HAP-1 (cell line): ENCODE measurements around the gene AUH.

Experiments
- DNase-seq, 2 experiments: peaks; one replicate each; pipeline ENCODE4 v3.0.0-alpha.2; 2016 to 2020; ENCODE audit warnings: low spot score in 2 of 2
- H3K27me3 ChIP-seq: fragments of 250-450 bp; sonication (Bioruptor Pico); 2 replicates; pipeline ENCODE4 v1.5.1; 2020; ENCODE audit warnings: low read depth, mild to moderate bottlenecking, moderate library complexity
- H3K36me3 ChIP-seq: fragments of 250-450 bp; sonication (Bioruptor Pico); replicated peaks from 2 replicates; pipeline ENCODE4 v1.5.1; 2020; ENCODE audit warnings: mild to moderate bottlenecking
- H3K4me1 ChIP-seq: fragments of 250-450 bp; sonication (Bioruptor Pico); 2 replicates; pipeline ENCODE4 v1.5.1; 2020; ENCODE audit warnings: mild to moderate bottlenecking
- H3K4me3 ChIP-seq: fragments of 250-450 bp; sonication (Bioruptor Pico); 2 replicates; pipeline ENCODE4 v1.5.1; 2020; ENCODE audit warnings: mild to moderate bottlenecking, moderate library complexity
- H3K9me3 ChIP-seq: fragments of 250-450 bp; sonication (Bioruptor Pico); 2 replicates; pipeline ENCODE4 v1.5.1; 2020; ENCODE audit warnings: mild to moderate bottlenecking, moderate library complexity
- in situ Hi-C: fragments of 300-500 bp; cut with MboI; formaldehyde crosslinking; loops from 3 replicates; pipeline ENCODE4 v1.14.3; 2020; ENCODE audit warnings: low sequenced_read_pairs, inconsistent platforms, mixed read lengths

Gene AUH, protein sequence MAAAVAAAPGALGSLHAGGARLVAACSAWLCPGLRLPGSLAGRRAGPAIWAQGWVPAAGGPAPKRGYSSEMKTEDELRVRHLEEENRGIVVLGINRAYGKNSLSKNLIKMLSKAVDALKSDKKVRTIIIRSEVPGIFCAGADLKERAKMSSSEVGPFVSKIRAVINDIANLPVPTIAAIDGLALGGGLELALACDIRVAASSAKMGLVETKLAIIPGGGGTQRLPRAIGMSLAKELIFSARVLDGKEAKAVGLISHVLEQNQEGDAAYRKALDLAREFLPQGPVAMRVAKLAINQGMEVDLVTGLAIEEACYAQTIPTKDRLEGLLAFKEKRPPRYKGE

DNA sequence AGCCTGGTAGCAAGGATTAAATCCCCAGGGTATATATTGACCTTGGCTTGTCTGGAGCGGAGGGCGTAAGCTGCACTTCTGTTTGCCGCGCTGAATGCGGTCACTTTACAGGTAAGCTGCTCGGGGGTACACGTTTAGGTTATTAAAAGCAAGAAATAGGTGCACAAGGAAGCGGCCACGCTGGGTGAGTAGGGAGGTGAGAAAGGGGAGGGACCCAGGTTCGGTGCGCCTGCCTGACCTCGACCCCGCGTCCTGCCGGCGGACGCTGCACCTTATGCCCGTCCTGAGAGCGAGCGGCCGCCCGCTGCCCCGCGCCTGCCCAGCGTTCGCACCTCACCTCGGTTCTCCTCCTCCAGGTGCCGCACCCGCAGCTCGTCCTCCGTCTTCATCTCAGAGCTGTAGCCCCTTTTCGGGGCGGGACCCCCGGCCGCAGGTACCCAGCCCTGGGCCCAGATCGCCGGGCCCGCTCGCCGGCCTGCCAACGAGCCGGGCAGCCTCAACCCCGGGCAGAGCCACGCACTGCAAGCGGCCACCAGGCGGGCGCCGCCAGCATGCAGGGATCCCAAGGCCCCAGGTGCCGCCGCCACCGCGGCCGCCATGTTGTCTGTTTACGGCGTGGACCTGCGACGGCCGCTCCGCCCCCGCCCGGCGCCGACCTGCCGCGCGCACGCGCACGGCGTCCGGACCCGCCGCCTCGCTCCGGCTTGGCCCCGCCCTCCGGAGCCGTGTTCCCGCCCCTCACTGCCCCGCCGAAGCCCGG lies at the start of gene AUH:
Gene AUH (minus strand): TSS at position 628 of the 760 bp plus-strand sequence. CDS start 29 bp downstream, at position 599.
- peak; percentile 89 to 90 for DNase-seq
- Histone ChIP-seq H3K36me3 (peaks cover 9% of the 10 kb centered on the region), H3K9me3 (peaks cover 5% of the 10 kb centered on the region; the same call in 1 of the 2 replicates), H3K27me3 (no peaks in the 10 kb centered on the region), H3K4me1 (peaks cover 9% of the 10 kb centered on the region), H3K4me3 (peak within 1 kb of the TSS; percentile 88)
- in situ Hi-C loops = no loop called here

DNA sequence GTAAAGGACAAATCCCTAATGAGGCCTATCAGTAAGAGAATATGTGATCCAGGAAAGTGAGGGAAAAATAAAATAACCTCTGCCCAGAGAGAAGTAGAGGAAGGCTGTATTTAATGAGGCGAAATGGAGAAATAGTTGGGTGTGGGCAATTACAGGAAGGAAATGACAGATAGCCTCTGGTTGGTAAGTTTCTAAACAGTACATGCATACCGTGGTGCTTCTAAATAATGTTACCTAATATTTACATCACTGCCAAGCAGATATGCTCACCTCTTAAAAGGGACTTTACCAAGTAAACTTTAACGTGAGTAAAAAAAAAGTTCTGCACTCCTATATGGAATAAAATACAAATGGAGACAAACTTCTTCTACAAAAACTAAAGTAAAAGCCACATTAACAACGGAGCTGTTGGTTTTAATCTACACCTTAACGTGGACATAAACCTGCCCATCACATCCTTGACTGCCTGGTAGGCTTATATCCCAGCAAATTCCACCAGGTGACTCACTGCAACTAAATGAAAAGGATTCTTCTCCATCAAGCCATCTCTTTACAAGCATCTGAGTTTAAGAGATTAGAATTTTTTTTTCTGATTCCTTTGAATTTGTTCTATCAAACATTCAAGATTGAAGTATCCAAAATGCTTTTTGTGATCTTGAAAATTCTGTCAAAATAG lies 49.5 kb upstream of the AUH start:
- no peak for DNase-seq
- Histone ChIP-seq H3K27me3 (no peaks in the 10 kb centered on the region), H3K4me3 (no peak overlapping the region), H3K4me1 (no peaks in the 10 kb centered on the region), H3K9me3 (no peaks in the 10 kb centered on the region), H3K36me3 (0 out of 2 replicates have a peak, but pooled peaks cover 4% of the 10 kb centered on the region)
- in situ Hi-C loops = loop anchor here (25.0 kb wide), 1 partner anchor 499 kb away; no protein-coding TSS in a partner anchor

DNA sequence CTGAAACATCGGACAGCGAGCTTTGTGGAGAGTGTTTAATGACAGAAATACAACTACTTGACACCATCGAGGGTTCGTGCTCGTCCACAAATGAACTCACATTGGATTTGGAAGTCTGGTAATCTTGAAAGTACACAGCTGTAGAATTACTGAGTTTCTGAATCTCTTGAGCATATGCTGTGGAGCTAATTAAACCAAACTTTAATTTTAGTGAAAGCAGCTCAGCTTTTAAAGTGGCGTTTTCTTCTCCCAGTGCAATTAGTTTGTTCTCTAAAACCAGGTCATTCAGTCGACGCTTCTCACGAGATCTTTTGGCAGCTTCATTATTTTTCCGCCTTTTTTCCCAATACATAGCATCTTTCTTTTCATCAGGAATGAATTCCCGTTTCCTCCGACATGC lies 48.4 kb upstream of the AUH start:
- Histone ChIP-seq H3K9me3 (no peaks in the 10 kb centered on the region), H3K4me1 (no peaks in the 10 kb centered on the region), H3K4me3 (no peak overlapping the region), H3K27me3 (no peaks in the 10 kb centered on the region), H3K36me3 (0 out of 2 replicates have a peak, but pooled peaks cover 4% of the 10 kb centered on the region)
- no peak for DNase-seq
- in situ Hi-C loops = loop anchor here (25.0 kb wide), 1 partner anchor 498 kb away; no protein-coding TSS in a partner anchor

DNA sequence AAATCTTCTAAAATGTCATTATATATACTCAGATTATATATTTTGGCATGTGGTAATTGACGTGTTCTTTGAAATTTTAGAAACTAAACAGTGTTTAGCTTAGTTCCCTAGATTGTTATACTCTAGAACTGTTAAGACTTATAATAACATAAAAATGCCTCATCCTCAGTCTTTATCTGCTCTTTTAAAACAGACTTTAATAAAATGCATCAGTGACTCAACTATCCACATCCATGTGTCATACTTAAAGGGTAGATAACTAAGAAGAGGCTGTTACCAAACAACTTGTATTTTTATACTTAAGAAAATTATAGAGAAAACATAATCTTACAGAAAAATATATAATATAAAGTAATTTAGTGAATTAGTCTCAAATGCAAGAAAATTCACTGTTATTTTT lies 46.8 kb upstream of the AUH start:
- Histone ChIP-seq H3K27me3 (no peaks in the 10 kb centered on the region), H3K36me3 (0 out of 2 replicates have a peak, but pooled peaks cover 4% of the 10 kb centered on the region), H3K4me3 (no peak overlapping the region), H3K9me3 (no peaks in the 10 kb centered on the region), H3K4me1 (no peaks in the 10 kb centered on the region)
- in situ Hi-C loops = loop anchor here (25.0 kb wide), 1 partner anchor 496 kb away; no protein-coding TSS in a partner anchor
- no peak for DNase-seq

DNA sequence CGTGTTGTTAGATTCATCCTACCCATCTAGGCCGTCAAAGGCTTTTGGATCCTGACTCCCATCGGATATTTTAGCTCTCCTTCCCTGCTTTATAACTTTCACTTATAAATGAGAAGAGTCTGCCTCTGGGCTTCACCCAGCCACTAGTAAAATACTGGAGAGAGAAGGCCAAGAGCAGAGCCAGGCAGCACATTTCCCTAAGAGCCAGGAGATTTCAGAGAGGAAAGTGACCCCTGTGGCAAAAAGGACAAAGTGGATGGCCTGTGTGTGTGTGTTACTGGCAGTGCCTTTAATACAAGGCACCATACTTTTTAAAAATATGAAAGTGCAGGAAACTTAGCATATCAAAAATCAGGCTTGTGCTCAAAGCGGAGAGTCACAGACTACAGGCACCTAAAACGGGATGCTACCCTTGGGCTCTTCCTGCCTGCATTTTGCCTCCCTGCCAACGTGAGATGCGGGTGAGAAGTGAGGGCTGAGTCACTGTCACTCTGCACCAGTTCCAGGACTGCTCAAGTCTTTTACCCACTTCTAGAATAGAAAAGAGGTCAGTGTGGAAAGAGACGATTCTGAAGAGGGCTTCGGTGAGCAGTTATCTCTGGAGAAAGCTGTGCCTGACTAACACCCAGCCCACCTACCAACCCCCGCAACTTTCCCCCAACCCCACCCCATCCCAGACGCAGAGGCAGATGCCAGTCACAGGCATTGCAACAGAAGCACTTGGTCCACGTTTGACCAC lies 46.0 kb upstream of the AUH start:
- H3K4me3 ChIP-seq = no peak overlapping the region
- H3K4me1 ChIP-seq = no peaks in the 10 kb centered on the region
- no peaks in the 10 kb centered on the region for H3K9me3 ChIP-seq
- in situ Hi-C loops = loop anchor here (25.0 kb wide), 1 partner anchor 495 kb away; no protein-coding TSS in a partner anchor
- no peak for DNase-seq
- H3K27me3 ChIP-seq = no peaks in the 10 kb centered on the region
- H3K36me3 ChIP-seq = 0 out of 2 replicates have a peak, but pooled peaks cover 4% of the 10 kb centered on the region

DNA sequence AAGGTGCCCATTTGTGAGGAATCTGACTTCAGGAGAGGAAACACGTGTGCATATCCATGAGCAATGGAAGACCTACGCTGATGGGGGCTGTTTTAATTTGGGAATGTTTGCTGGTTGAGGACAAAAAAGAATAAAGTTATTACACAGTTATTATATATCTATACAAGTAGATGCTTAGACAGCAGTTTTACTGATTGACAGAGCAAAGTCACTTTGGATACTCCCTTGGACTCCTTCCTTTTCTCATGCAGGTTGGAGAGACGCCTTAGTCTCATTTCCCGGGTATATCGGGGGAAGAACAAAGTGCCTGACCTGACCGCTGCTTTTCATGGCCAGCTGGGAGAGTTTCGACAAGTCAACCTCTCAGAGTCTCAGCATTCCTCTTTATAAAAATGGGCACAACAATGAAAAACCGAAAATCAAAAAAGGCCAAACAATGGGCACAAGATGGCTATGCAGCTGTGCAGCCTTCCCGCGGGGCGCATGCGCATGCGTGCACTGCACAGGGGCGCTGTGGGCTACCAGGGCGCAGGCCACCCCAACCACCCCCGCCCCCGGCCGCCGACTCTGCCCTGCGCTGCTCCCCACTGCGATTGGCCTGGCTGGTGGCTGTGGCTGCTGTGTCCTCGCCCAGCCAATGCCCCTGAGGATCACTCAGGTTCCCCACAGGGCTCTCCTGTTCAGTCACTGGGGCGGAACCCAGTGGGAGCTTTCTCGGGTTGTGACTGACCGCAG lies 43.8 kb upstream of the AUH start:
- Histone ChIP-seq H3K27me3 (no peaks in the 10 kb centered on the region), H3K4me1 (no peaks in the 10 kb centered on the region), H3K9me3 (no peaks in the 10 kb centered on the region), H3K4me3 (no peak overlapping the region), H3K36me3 (0 out of 2 replicates have a peak, but pooled peaks cover 4% of the 10 kb centered on the region)
- in situ Hi-C loops = loop anchor here (25.0 kb wide), 1 partner anchor 493 kb away; no protein-coding TSS in a partner anchor
- DNase-seq = no peak

DNA sequence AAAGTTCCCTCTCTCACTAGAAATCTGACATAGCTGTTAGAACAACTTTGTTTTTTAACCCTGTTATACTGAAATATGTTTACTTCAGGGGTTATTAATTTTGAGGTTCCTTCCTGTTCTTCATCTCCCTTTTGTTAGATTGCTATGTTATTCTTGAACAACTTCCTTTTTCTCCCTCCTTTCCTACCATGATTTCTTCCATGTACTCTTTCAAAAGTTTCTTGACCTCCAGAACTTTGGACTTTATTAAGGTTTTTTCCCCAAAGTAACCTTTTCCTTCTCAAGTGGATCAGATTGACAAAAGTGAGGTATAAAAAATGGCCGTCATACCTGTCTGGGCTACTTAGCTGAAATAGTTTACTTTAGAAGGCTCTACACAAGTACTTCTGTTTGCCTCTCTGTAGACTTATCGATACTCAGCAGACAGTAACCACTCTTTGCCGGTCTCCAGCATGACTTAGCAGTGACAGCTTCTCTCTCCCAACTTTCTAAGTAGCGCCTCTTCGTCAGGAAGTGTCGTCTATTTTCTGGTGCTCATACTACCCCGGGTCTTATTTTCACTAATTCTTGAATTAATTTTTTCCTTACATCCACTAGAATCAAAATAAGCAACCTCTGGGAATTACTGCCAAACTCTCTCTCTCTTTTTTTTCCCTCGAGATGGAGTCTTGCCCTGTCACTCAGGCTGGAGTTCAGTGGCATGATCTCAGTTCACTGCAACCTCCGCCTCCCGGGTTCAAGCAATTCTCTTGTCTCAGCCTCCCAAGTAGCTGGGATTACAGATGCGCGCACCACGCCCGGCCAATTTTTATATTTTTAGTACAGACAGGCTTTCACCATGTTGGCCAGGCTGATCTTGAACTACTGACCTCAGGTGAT lies 42.2 kb upstream of the AUH start:
- Histone ChIP-seq H3K9me3 (no peaks in the 10 kb centered on the region), H3K36me3 (no peaks in the 10 kb centered on the region), H3K4me3 (no peak overlapping the region), H3K4me1 (no peaks in the 10 kb centered on the region), H3K27me3 (no peaks in the 10 kb centered on the region)
- in situ Hi-C loops = loop anchor here (25.0 kb wide), 1 partner anchor 492 kb away; no protein-coding TSS in a partner anchor
- no peak for DNase-seq

DNA sequence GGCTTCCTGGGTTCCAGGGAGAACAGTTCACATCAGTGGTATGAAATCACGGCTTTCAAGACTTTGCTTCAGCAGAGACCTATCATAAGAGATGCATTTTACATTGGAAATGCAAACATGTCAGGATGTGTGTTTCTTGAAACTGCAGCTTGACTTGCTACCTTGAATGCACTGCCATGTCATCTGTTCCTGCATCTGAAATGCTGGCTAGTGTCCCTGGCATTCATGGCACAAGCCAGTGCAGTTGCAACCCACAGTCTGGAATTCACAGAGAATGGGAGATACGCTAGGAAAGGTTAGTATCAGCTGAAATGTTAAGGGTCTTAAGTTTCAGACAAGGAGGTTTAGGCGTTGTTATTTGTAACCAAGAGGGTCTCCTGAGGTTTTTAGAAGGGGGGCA lies 37.2 kb upstream of the AUH start:
- H3K4me3 ChIP-seq = no peak overlapping the region
- in situ Hi-C loops = no loop called here
- H3K36me3 ChIP-seq = no peaks in the 10 kb centered on the region
- H3K27me3 ChIP-seq = no peaks in the 10 kb centered on the region
- no peak for DNase-seq
- no peaks in the 10 kb centered on the region for H3K9me3 ChIP-seq
- no peaks in the 10 kb centered on the region for H3K4me1 ChIP-seq

DNA sequence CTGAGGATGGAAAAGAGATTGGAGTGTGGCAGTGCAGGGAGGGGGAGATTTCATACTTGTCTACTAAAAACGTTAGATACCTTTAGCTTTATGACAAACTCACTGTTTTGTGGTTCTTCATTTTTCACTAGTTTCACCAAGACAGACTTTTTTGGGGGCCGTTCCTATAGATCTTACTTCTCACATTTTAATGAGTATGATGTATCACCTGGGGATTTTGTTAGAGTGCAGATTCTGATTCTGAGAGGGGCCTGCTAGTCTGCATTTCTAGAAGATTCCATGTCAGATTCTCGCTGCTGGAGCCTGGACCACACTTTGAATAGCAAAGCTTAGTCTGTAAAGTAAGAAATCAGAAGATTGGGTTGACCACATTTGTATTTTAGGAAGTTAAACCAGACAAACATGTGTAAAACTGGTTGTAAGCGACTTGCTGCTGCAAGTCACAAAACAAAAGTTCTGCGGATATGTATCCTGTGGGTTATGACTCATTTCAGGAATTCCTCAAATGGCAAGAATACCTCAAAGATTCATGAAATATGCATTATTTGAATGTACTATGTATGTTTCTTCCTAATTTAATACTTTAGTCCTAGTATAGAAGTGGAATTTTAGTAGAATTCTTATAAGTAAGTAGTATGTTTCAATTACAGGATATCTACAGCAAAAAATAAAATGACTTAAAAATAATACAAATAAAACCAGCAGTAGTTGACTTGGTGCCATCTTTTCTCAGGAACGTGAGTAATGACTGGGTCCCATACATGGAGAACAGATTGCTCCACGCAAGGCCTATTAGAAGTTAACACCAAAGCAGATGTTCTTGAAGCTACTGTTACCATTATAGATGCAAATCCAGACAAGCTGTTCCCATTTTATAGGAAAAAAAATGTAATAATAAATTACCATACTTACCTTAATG lies 34.1 kb upstream of the AUH start:
- in situ Hi-C loops = no loop called here
- no peaks in the 10 kb centered on the region for H3K4me1 ChIP-seq
- no peaks in the 10 kb centered on the region for H3K36me3 ChIP-seq
- DNase-seq = no peak
- no peaks in the 10 kb centered on the region for H3K9me3 ChIP-seq
- H3K4me3 ChIP-seq = no peak overlapping the region
- H3K27me3 ChIP-seq = no peaks in the 10 kb centered on the region

DNA sequence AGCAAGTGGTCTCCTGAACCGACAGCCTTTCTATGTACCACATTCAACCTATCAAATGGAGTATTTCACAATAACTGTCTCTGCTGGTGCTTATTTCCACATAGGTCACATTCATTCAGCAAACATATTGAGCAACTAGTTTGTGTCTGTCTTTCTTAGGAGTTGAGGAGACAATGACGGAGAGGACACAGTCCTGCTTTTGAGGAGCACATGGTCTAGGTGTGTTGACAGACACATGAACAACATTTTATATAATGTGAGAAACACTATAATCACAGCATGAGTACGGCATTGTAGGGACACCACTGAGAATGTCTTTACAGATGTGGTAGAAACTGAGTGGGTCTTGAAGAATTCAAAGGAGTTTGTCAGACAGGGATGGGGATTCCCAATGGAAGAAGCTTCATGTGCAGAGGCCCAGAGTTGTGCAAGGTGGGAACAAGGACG lies 33.4 kb upstream of the AUH start:
- Histone ChIP-seq H3K4me3 (no peak overlapping the region), H3K4me1 (no peaks in the 10 kb centered on the region), H3K27me3 (no peaks in the 10 kb centered on the region), H3K9me3 (no peaks in the 10 kb centered on the region), H3K36me3 (no peaks in the 10 kb centered on the region)
- no peak for DNase-seq
- in situ Hi-C loops = no loop called here

DNA sequence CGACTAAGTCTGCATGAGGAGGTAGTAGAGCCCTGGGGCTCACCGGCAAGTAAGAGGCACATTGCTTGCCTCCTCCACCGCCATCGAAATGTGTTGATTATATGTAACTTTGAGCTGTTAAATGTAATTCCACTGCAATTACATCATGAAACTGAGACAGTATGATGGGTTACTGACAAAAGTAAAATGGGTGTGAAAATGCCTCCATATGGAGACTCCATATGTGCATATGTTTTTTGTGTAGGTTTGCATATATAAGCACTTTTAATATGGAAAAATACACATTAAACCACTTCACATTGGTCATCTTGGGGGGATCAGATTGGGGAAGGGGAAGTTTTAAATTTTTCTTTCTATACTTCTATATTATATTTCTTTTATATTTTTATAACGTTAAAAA lies 32.1 kb upstream of the AUH start:
- H3K36me3 ChIP-seq = no peaks in the 10 kb centered on the region
- no peaks in the 10 kb centered on the region for H3K9me3 ChIP-seq
- no peaks in the 10 kb centered on the region for H3K4me1 ChIP-seq
- no peak overlapping the region for H3K4me3 ChIP-seq
- H3K27me3 ChIP-seq = no peaks in the 10 kb centered on the region
- no peak for DNase-seq
- in situ Hi-C loops = no loop called here
